IPS DF 6.9 (cell line): ENCODE data around the gene BAZ2A.
"Not testable (repeated sequence)": the region's sequence is repeated elsewhere in the genome, so short reads cannot be mapped to it uniquely, and the experiment has no call there.

Experiments used
- DNase-seq: peaks from one replicate; pipeline ENCODE4 v3.0.0-alpha.2; 2013; ENCODE audit warnings: low read depth, low spot score
- H3K27ac ChIP-seq: one replicate; pipeline ENCODE4 v1.5.1; 2013; ENCODE audit warnings: low read length, control low read depth
- H3K27me3 ChIP-seq: 2 replicates; pipeline ENCODE4 v1.6.1; 2013; ENCODE audit warnings: mild to moderate bottlenecking, low read length; ENCODE audit not compliant: control insufficient read depth, insufficient read depth
- H3K36me3 ChIP-seq: 2 replicates; pipeline ENCODE4 v1.6.1; 2013; ENCODE audit warnings: low read length; ENCODE audit not compliant: control insufficient read depth, insufficient read depth
- H3K4me1 ChIP-seq: 2 replicates; pipeline ENCODE4 v1.6.1; 2013; ENCODE audit warnings: low read length; ENCODE audit not compliant: control insufficient read depth, insufficient read depth
- H3K4me3 ChIP-seq: 2 replicates; pipeline ENCODE4 v1.5.1; 2013; ENCODE audit warnings: mild to moderate bottlenecking, low read length
- H3K9me3 ChIP-seq: 2 replicates; pipeline ENCODE4 v1.6.1; 2013; ENCODE audit warnings: low read length, inconsistent platforms; ENCODE audit not compliant: control insufficient read depth, insufficient read depth
- WGBS: extraction: QIAGEN DNeasy Blood & Tissue Kit; methylation state at CpG from one replicate; pipeline ENCODE4 v1.1.7; 2013; ENCODE audit warnings: mixed read lengths, missing lambda C conversion rate; ENCODE audit not compliant: insufficient read length, insufficient coverage; 5-methylcytosine and 5-hydroxymethylcytosine counted together

BAZ2A gene

DNA sequence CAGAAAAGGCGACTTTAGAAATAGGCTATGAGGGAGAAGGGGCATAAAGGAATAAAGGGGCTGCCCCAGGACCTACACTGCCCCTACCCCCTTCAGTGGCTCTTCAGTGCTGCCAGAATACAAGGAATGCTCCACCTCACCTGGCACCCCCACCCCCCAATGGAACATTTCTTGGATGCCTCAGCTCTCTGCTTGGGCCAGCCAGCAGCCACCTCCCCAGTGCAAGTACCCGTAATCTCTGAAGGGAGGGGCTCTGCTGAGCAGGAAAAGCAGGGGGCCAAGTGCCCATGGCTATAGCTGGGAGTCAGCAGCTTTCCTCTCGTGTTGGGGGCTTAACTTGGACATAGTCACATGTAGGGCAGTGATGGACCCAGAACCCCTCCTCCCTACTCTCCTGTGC lies 33.3 kb downstream of the BAZ2A start:
- Histone ChIP-seq H3K36me3 (peaks cover 32% of the 10 kb centered on the region), H3K9me3 (no peaks in the 10 kb centered on the region)
- DNase-seq = no peak

DNA sequence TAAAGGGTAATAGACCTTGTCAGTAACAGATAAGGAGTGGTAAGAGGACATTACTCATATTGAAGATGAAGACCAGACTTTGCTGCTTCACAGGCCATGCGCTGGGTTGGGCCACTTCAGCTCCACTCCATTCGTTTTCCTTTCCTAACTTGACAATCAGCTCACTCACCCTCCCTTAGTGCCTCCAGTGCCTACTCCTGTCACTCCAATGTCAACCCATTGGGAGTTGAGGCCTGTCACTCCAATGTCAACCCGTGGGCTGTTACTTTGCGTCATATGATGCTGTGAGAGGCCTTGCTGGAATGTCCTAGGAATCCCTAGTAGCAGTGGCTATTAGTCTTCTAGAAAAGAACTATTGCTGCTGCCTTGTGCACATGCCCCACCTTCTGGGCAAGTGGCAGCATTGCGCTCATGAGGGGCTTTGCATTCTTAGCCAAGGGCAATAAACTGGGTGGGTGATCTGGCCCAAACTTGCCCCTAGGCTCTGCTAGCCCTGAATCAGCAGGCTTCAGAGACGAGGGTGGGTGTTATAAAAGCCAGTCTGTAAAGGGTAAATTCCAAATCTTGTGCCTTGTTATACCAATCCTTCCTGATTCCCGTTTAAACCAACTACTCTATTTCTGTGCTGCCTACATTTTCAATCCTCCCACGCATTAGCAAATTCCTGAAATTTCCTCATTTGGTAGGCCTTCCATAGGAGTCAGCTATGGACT lies 36.1 kb downstream of the BAZ2A start:
- no peaks in the 10 kb centered on the region for H3K27me3 ChIP-seq
- no peak overlapping the region for H3K4me3 ChIP-seq
- no peak overlapping the region for H3K27ac ChIP-seq
- DNase-seq = peak; percentile 57
- no CpG with 5 or more reads among the region's 8 CpGs for WGBS
- no peaks in the 10 kb centered on the region for H3K9me3 ChIP-seq
- H3K36me3 ChIP-seq = peaks cover 10% of the 10 kb centered on the region; the same call in 1 of the 2 replicates
- no peaks in the 10 kb centered on the region for H3K4me1 ChIP-seq

More for the DNA sequence above, 33.3 kb downstream of the BAZ2A start:
- WGBS = no CpG with 5 or more reads among the region's 3 CpGs
- H3K4me3 ChIP-seq = no peak overlapping the region
- H3K27ac ChIP-seq = no peak overlapping the region
- no peaks in the 10 kb centered on the region for H3K27me3 ChIP-seq
- no peaks in the 10 kb centered on the region for H3K4me1 ChIP-seq

DNA sequence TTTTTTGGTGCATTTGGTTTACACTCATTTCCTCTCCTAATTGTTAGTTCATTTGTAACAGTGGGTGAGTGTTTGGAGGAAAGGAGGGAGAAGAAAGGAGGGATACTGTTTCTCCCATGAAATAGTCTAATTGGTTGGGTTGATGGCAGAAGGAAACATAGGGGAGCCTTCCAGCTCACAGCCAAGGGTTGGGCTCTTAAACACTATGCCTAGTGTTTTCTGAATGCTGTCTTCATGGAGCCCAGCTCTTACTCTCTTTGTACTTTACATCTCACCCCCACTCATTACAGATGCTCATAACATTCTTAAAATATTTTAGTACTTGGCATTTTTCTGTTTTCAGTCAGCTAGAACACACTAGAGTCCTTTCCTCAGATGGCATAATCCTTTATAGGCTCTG lies 38.2 kb downstream of the BAZ2A start:
- H3K9me3 ChIP-seq = no peaks in the 10 kb centered on the region
- no peak overlapping the region for H3K4me3 ChIP-seq
- H3K36me3 ChIP-seq = peaks cover 4% of the 10 kb centered on the region; the same call in 1 of the 2 replicates
- DNase-seq = no peak
- H3K4me1 ChIP-seq = peaks cover 3% of the 10 kb centered on the region; the same call in 1 of the 2 replicates
- H3K27ac ChIP-seq = no peak overlapping the region
- no peaks in the 10 kb centered on the region for H3K27me3 ChIP-seq

DNA sequence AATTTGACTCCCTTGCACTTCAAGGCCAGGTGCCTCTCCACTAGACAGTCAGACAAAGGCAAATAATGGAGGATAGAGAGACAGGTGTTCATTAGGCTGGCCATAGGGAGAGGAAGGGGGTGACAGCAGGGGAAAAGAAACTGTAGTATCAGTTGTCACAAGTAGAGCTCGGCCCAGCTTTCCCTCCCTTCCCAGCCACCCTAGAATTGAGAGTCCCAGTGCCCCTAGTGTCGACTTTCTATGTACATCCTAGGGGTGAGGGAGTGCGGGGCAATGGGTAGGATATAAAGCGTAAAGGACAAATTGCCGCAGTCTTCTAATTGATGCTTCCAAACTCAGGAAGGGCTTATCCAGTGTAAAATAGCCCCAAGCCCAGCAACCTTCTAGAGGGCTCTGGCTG lies 39.0 kb downstream of the BAZ2A start:
- no peaks in the 10 kb centered on the region for H3K9me3 ChIP-seq
- peaks cover 3% of the 10 kb centered on the region; the same call in 1 of the 2 replicates for H3K4me1 ChIP-seq
- peaks cover 4% of the 10 kb centered on the region; the same call in 1 of the 2 replicates for H3K36me3 ChIP-seq
- no CpG with 5 or more reads among the region's 5 CpGs for WGBS
- no peaks in the 10 kb centered on the region for H3K27me3 ChIP-seq
- no peak overlapping the region for H3K4me3 ChIP-seq
- DNase-seq = no peak
- no peak overlapping the region for H3K27ac ChIP-seq

DNA sequence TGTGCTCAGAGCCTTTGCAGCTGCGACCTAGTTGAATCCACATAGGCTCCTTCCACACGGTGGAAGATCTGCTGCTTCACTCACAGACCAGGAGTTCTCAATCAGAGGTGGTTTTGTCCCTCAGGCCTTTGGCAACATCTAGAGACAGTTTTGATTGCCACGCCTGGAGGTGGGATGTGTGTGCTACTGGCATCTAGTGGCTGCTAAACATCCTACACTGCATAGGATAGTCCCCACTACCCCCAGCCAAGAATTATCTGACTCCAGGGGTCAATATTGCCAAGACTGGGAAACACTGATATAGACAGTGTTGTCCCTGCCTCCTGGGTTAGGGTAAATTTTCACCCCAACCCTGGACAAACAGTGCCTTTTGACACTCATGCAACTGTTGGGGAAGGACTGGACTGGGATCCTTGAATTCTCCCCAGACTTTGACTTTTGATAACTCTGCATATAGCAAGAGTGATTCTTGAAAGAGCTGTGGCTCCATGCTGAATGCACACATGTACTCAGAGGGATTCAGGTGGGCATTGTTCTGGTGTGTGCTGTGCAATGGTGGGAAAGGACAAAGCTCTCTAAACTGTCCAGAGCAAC lies 39.8 kb downstream of the BAZ2A start:
- peaks cover 3% of the 10 kb centered on the region; the same call in 1 of the 2 replicates for H3K4me1 ChIP-seq
- no peak overlapping the region for H3K27ac ChIP-seq
- WGBS = no CpG with 5 or more reads among the region's 3 CpGs
- 0 out of 2 replicates have a peak, but pooled peaks cover 2% of the 10 kb centered on the region for H3K36me3 ChIP-seq
- H3K9me3 ChIP-seq = no peaks in the 10 kb centered on the region
- no peak overlapping the region for H3K4me3 ChIP-seq
- no peaks in the 10 kb centered on the region for H3K27me3 ChIP-seq
- DNase-seq = no peak

DNA sequence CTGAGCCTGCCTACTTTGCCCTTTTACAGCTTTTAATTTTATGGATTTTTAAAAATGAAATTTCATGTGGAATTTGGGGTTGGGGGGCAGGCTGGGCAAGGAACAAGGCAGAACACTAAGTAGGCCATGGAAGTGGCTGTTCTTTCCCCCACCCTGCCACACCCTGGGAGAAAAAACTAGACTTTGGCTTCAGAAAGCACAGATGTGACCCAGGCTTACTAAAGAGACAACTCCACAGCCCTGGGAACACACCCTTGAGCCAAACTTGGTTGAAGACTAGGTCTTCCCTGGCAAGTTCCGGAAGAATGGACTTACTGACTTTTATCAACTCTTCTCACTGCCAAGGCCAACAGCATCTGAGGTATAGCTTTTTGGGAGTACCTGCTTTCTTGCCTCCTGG lies 40.3 kb downstream of the BAZ2A start:
- peaks cover 3% of the 10 kb centered on the region; the same call in 1 of the 2 replicates for H3K4me1 ChIP-seq
- H3K27me3 ChIP-seq = no peaks in the 10 kb centered on the region
- DNase-seq = no peak
- 0 out of 2 replicates have a peak, but pooled peaks cover 2% of the 10 kb centered on the region for H3K36me3 ChIP-seq
- H3K27ac ChIP-seq = no peak overlapping the region
- no CpG with 5 or more reads among the region's 1 CpG for WGBS
- no peak overlapping the region for H3K4me3 ChIP-seq
- no peaks in the 10 kb centered on the region for H3K9me3 ChIP-seq

DNA sequence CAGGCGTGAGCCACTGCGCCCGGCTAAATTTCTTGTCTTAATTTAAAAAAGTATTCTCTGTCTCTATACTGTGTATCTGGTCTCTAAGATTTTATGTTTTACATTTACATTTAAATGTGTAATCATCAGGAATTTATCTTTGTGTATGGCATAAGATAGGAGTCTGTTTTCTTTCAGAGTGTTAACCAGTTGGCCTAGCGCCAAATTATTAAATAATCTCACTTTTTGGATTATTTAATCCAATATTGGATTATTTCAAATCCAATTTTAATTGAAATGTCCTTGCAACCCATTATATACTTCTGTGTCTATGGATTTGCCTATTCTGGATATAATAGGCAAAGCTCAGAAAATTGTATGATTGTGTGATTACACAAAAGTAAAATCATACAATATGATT lies 45.0 kb downstream of the BAZ2A start:
- Histone ChIP-seq H3K27ac (no peak overlapping the region), H3K4me1 (peaks cover 3% of the 10 kb centered on the region; the same call in 1 of the 2 replicates), H3K36me3 (0 out of 2 replicates have a peak, but pooled peaks cover 2% of the 10 kb centered on the region), H3K9me3 (no peaks in the 10 kb centered on the region), H3K27me3 (no peaks in the 10 kb centered on the region), H3K4me3 (no peak overlapping the region)
- no peak for DNase-seq
- no CpG with 5 or more reads among the region's 4 CpGs for WGBS

DNA sequence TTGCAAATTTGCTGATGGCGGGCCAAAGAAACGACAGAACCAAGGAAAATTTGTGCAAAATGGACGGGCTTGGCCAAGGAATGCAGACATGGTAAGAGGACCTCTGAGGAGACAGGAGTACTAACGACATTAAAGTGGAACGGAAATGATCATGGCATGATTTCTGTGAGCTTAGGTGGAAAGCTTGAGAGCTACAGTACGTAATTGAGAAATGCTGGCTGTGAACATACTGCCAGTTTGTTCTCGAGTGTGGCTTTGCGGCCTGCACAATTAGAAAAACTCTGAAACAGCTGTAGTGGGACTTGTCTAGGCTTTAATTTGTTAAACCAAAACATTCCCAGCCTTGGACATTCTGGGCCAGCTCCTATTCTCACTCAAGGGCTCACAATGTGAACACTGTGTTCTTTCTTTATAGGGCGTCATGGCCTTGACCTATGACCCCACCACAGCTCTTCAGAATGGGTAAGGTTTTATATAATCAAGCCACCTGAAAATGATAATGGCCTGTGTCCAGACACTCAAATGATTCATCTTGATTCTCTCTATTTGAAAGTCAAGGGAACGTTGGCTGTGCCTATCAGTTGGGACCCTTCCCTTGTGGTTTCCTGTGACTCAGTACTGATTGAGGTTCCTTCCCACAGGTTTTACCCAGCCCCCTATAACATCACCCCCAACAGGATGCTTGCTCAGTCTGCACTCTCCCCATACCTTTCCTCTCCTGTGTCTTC lies 48.5 kb downstream of the BAZ2A start:
- no CpG with 5 or more reads among the region's 10 CpGs for WGBS
- Histone ChIP-seq H3K4me1 (no peaks in the 10 kb centered on the region), H3K27ac (no peak overlapping the region), H3K4me3 (no peak overlapping the region), H3K9me3 (no peaks in the 10 kb centered on the region), H3K36me3 (no peaks in the 10 kb centered on the region), H3K27me3 (no peaks in the 10 kb centered on the region)
- DNase-seq = no peak

DNA sequence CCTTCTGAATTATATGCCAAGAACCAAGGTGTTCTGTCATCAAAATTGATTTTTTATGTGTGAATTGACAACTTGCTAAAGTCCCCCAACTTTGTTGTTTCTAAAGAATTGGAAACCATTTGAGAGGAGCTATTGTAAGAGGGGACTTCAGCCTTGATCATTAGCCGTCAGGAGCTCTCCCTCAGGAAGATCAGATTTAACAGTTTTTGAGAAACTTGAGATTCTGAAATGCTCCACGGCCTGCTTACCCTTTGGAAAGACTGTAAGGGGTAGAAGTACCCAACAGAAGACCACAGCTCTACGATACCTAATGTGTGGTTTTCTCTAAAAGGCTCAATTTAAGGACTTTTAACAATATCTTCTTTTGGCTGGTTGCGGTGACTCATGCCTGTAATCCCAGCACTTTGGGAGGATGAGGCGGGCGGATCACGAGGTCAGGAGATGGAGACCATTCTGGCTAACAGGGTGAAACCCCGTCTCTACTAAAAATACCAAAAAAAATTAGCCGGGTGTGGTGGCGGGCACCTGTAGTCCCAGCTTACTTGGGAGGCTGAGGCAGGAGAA lies 51.1 kb downstream of the BAZ2A start:
- DNase-seq = no peak
- H3K4me1 ChIP-seq = no peaks in the 10 kb centered on the region
- no CpG with 5 or more reads among the region's 10 CpGs for WGBS

DNA sequence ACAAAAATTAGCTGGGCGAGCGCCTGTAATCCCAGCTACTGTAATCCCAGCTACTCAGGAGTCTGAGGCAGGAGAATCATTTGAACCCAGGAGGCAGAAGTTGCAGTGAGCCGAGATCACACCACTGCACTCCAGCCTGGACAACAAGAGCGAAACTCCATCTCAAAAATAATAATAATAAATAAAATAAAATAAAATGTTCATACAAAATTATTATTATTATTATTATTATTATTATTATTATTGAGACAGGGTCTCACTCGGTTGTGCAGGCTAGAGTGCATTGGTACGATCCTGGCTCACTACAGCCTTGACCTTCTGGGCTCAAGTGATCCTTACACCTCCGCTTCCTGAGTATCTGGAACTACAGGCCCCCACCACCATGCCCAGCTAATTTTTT lies 52.9 kb downstream of the BAZ2A start:
- WGBS = no CpG with 5 or more reads among the region's 7 CpGs
- H3K4me3 ChIP-seq, H3K9me3 ChIP-seq, H3K36me3 ChIP-seq, H3K4me1 ChIP-seq, H3K27ac ChIP-seq, DNase-seq, H3K27me3 ChIP-seq: not testable (repeated sequence)

More for the DNA sequence above, 51.1 kb downstream of the BAZ2A start:
- no peak overlapping the region for H3K4me3 ChIP-seq
- H3K27ac ChIP-seq = no peak overlapping the region
- no peaks in the 10 kb centered on the region for H3K27me3 ChIP-seq
- H3K36me3 ChIP-seq = no peaks in the 10 kb centered on the region
- H3K9me3 ChIP-seq = no peaks in the 10 kb centered on the region
